SK-N-SH treated with all-trans-retinoic acid at 6 μM for 48 hours (cell line): ENCODE measurements around the gene B3GNT3.

Source experiments
- ATAC-seq: fragments of 200-7000 bp; cut with Tn5 transposase; 3 replicates; pipeline ENCODE4 v1.9.1; 2020; ENCODE audit warnings: mild to moderate bottlenecking, moderate library complexity
- ARNTL ChIP-seq: fragments of 450-650 bp; formaldehyde crosslinking; IDR thresholded peaks from 2 replicates; pipeline ENCODE4 v1.5.0; 2020; ENCODE audit warnings: low read depth, mild to moderate bottlenecking, moderate library complexity, borderline replicate concordance
- BACH2 ChIP-seq: fragments of 250-450 bp; sonication (Bioruptor Pico); IDR thresholded peaks from 2 replicates; pipeline ENCODE4 v1.9.0; 2021; ENCODE audit warnings: mild to moderate bottlenecking, borderline replicate concordance
- CSDC2 ChIP-seq: fragments of 250-450 bp; sonication (Bioruptor Pico); IDR thresholded peaks from 2 replicates; pipeline ENCODE4 v1.5.0; 2020; ENCODE audit warnings: mild to moderate bottlenecking, moderate library complexity
- ESRRG ChIP-seq: fragments of 250-450 bp; sonication (Bioruptor Pico); IDR thresholded peaks from 2 replicates; pipeline ENCODE4 v1.6.1; 2021; ENCODE audit warnings: mild to moderate bottlenecking
- GLIS3 ChIP-seq: fragments of 250-450 bp; sonication (Bioruptor Pico); IDR thresholded peaks from 2 replicates; pipeline ENCODE4 v1.5.0; 2020; ENCODE audit warnings: mild to moderate bottlenecking, moderate library complexity
- ISL1 ChIP-seq: fragments of 250-450 bp; sonication (Bioruptor Pico); IDR thresholded peaks from 2 replicates; pipeline ENCODE4 v2.1.2; 2022; ENCODE audit warnings: mild to moderate bottlenecking, moderate library complexity
- OSR1 ChIP-seq: fragments of 250-450 bp; sonication (Bioruptor Pico); IDR thresholded peaks from 2 replicates; pipeline ENCODE4 v1.8.0; 2022; ENCODE audit warnings: moderate library complexity, mild to moderate bottlenecking, inconsistent platforms
- PPARA ChIP-seq: fragments of 250-450 bp; sonication (Bioruptor Pico); IDR thresholded peaks from 2 replicates; pipeline ENCODE4 v1.5.0; 2020; ENCODE audit warnings: mild to moderate bottlenecking, borderline replicate concordance
- RARB ChIP-seq: fragments of 250-450 bp; sonication (Bioruptor Pico); IDR thresholded peaks from 2 replicates; pipeline ENCODE4 v1.8.0; 2021; ENCODE audit warnings: mild to moderate bottlenecking, moderate library complexity
- SNAI2 ChIP-seq: fragments of 250-450 bp; sonication (Bioruptor Pico); IDR thresholded peaks from 2 replicates; pipeline ENCODE4 v1.5.0; 2020; ENCODE audit warnings: mild to moderate bottlenecking, moderate library complexity
- TOX ChIP-seq: fragments of 250-450 bp; sonication (Bioruptor Pico); IDR thresholded peaks from 2 replicates; pipeline ENCODE4 v1.8.0; 2021; ENCODE audit warnings: mild to moderate bottlenecking, moderate library complexity, borderline replicate concordance
- ZC3H10 ChIP-seq: fragments of 250-450 bp; sonication (Bioruptor Pico); IDR thresholded peaks from 2 replicates; pipeline ENCODE4 v1.5.1; 2021; ENCODE audit warnings: mild to moderate bottlenecking, moderate library complexity
- ZFP3 ChIP-seq: fragments of 250-450 bp; sonication (Bioruptor Pico); IDR thresholded peaks from 2 replicates; pipeline ENCODE4 v1.5.0; 2020; ENCODE audit warnings: mild to moderate bottlenecking, moderate library complexity
- ZFP30 ChIP-seq: fragments of 450-650 bp; formaldehyde crosslinking; IDR thresholded peaks from 2 replicates; pipeline ENCODE4 v1.5.0; 2022; ENCODE audit warnings: mild to moderate bottlenecking, moderate library complexity
- ZNF565 ChIP-seq: fragments of 450-650 bp; formaldehyde crosslinking; conservative IDR thresholded peaks from 2 replicates; pipeline ENCODE4 v1.5.0; 2020; ENCODE audit warnings: low read depth, mild to moderate bottlenecking, moderate library complexity
- ZNF70 ChIP-seq: fragments of 450-650 bp; formaldehyde crosslinking; IDR thresholded peaks from 2 replicates; pipeline ENCODE4 v1.5.0; 2020; ENCODE audit warnings: mild to moderate bottlenecking, moderate library complexity
- ZNF8 ChIP-seq: fragments of 450-650 bp; formaldehyde crosslinking; IDR thresholded peaks from 2 replicates; pipeline ENCODE4 v1.5.0; 2020; ENCODE audit warnings: mild to moderate bottlenecking, moderate library complexity
- TF ChIP-seq, protein P1 (sequence below): fragments of 250-450 bp; sonication (Bioruptor Pico); IDR thresholded peaks from 2 replicates; pipeline ENCODE4 v1.5.1; 2020; ENCODE audit warnings: low read depth, mild to moderate bottlenecking, moderate library complexity
- TF ChIP-seq, protein P2 (sequence below): fragments of 250-450 bp; sonication (Bioruptor Pico); IDR thresholded peaks from 2 replicates; pipeline ENCODE4 v1.5.0; 2020; ENCODE audit warnings: mild to moderate bottlenecking, moderate library complexity
- TF ChIP-seq, protein P3 (sequence below): fragments of 250-450 bp; sonication (Bioruptor Pico); IDR thresholded peaks from 2 replicates; pipeline ENCODE4 v1.5.1; 2021; ENCODE audit warnings: mild to moderate bottlenecking, moderate library complexity
- TF ChIP-seq, protein P4 (sequence below): fragments of 250-450 bp; sonication (Bioruptor Pico); IDR thresholded peaks from 2 replicates; pipeline ENCODE4 v1.8.0; 2021; ENCODE audit warnings: low read depth, mild to moderate bottlenecking, moderate library complexity, borderline replicate concordance

B3GNT3 gene

DNA sequence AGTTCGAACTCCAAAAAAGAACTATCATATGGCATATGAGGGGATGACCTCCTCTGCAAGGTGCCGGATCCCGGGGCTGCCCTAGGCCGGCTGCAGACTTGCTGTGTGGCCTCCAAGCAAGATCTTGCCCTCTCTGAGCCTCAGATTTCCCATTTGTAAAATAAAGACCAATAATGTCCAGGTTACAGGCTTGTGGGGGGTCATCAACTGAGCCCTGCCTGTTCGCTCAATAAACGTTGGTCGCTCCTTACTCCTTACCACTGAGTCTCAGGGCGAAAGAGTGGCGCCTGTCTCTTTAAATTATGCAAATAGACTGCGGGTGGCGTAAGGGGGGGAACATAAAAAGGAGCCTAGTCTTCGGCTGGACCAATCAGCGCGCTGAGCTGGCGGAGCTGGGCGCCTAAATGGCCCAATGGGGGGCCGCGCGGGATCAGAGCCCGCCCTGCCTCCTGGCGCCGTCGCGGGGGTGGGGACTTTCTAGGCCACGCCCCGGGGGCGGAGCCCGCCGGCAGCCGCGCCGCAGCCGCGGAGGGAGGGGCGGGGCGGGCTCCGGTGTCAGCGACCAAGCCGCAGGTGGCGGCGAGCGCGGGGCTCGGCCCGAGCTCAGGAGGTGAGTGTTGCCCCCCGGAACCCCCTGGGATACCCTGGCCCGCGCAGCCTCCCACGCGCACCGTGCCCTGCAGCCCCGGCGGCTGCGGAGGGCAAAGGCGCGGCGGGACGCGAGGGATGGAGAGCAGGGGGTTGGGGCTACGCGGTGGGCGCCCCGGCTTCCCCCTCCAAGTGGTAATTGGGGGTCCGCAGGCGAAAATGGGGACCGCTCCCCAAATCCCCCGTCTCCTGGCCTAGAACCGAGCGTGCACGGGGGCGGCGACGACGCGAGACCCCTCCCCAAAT lies 47.5 kb upstream of the B3GNT3 start (continued):
- TF ChIP-seq ARNTL, result no peak
- TF ChIP-seq, protein P1, sequence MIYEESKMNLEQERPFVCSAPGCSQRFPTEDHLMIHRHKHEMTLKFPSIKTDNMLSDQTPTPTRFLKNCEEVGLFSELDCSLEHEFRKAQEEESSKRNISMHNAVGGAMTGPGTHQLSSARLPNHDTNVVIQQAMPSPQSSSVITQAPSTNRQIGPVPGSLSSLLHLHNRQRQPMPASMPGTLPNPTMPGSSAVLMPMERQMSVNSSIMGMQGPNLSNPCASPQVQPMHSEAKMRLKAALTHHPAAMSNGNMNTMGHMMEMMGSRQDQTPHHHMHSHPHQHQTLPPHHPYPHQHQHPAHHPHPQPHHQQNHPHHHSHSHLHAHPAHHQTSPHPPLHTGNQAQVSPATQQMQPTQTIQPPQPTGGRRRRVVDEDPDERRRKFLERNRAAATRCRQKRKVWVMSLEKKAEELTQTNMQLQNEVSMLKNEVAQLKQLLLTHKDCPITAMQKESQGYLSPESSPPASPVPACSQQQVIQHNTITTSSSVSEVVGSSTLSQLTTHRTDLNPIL (CRISPR knock-in tag), result no peak
- TF ChIP-seq, all 23 proteins: peak for 0

DNA sequence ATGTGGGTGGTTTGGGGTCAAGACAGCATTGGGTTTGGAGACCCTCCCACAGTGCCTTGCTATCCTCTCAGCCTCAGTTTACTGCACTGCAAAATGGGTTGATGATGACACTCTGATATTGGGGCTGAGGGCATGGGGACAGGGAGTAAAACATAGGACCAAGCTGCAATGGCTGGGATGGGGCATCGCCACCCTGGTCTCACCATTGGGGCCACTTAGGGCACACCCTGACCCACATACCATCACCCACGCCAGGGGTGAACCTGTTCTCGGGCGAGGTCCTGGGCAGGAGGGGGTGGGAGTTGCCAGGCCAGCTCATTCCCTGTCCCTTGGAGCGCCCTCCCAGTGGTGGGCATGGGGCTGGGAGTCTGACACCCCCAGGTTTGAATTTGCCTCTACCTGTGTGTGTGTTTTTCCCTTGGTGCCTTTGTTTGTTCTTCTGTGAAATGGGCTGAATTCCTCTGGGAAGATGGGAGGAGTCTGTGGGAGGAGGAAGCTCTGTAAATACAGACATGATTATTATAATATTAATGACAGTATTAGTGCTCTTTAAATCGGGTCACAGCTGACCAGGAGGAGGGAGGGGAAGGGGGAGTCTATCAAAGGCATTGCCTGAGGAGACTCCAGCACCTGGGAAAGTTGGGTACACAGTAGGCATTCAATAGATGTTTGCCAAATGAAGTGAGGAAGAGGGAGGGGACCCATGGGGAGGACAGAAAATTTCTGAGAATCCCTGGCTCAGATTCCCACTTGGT lies 45.9 kb upstream of the B3GNT3 start:
- ATAC-seq, result no peak
- no peak for TF ChIP-seq ZC3H10 (CRISPR knock-in tag)
- no peak for TF ChIP-seq CSDC2
- TF ChIP-seq BACH2, result no peak
- no peak for TF ChIP-seq ZFP30 (CRISPR knock-in tag)

DNA sequence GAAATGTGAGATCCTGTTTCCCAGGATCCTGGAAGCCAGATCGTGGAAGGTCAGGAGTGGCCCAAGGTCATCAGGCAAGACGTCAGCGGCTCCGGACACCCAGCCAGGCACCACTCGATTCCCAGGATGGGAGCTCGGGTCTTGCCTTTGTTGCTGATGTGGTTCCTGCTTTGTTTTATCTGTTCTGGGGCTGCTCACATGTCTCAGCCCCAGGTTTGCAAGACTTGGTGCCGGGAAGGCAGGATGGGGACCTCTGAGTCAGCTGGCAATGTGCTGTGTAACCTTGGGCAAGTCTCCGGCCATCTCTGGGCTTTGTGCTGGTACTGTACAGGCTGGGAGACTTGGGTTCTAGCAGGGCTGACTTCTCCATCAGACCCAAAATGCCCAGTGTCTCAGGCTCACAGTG lies 45.0 kb upstream of the B3GNT3 start:
- TF ChIP-seq, protein P2, sequence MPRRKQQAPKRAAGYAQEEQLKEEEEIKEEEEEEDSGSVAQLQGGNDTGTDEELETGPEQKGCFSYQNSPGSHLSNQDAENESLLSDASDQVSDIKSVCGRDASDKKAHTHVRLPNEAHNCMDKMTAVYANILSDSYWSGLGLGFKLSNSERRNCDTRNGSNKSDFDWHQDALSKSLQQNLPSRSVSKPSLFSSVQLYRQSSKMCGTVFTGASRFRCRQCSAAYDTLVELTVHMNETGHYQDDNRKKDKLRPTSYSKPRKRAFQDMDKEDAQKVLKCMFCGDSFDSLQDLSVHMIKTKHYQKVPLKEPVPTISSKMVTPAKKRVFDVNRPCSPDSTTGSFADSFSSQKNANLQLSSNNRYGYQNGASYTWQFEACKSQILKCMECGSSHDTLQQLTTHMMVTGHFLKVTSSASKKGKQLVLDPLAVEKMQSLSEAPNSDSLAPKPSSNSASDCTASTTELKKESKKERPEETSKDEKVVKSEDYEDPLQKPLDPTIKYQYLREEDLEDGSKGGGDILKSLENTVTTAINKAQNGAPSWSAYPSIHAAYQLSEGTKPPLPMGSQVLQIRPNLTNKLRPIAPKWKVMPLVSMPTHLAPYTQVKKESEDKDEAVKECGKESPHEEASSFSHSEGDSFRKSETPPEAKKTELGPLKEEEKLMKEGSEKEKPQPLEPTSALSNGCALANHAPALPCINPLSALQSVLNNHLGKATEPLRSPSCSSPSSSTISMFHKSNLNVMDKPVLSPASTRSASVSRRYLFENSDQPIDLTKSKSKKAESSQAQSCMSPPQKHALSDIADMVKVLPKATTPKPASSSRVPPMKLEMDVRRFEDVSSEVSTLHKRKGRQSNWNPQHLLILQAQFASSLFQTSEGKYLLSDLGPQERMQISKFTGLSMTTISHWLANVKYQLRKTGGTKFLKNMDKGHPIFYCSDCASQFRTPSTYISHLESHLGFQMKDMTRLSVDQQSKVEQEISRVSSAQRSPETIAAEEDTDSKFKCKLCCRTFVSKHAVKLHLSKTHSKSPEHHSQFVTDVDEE, result no peak
- TF ChIP-seq ZNF70 (CRISPR knock-in tag) (no peak), ESRRG (CRISPR knock-in tag) (no peak), ZNF8 (CRISPR knock-in tag) (no peak), RARB (CRISPR knock-in tag) (no peak), CSDC2 (no peak), ISL1 (CRISPR knock-in tag) (no peak), BACH2 (no peak), GLIS3 (CRISPR knock-in tag) (no peak), ZFP3 (CRISPR knock-in tag) (no peak), OSR1 (CRISPR knock-in tag) (no peak), ZFP30 (CRISPR knock-in tag) (no peak), PPARA (CRISPR knock-in tag) (no peak)
- TF ChIP-seq, protein P3, sequence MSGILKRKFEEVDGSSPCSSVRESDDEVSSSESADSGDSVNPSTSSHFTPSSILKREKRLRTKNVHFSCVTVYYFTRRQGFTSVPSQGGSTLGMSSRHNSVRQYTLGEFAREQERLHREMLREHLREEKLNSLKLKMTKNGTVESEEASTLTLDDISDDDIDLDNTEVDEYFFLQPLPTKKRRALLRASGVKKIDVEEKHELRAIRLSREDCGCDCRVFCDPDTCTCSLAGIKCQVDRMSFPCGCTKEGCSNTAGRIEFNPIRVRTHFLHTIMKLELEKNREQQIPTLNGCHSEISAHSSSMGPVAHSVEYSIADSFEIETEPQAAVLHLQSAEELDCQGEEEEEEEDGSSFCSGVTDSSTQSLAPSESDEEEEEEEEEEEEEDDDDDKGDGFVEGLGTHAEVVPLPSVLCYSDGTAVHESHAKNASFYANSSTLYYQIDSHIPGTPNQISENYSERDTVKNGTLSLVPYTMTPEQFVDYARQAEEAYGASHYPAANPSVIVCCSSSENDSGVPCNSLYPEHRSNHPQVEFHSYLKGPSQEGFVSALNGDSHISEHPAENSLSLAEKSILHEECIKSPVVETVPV (CRISPR knock-in tag), result no peak
- TF ChIP-seq, protein P4, sequence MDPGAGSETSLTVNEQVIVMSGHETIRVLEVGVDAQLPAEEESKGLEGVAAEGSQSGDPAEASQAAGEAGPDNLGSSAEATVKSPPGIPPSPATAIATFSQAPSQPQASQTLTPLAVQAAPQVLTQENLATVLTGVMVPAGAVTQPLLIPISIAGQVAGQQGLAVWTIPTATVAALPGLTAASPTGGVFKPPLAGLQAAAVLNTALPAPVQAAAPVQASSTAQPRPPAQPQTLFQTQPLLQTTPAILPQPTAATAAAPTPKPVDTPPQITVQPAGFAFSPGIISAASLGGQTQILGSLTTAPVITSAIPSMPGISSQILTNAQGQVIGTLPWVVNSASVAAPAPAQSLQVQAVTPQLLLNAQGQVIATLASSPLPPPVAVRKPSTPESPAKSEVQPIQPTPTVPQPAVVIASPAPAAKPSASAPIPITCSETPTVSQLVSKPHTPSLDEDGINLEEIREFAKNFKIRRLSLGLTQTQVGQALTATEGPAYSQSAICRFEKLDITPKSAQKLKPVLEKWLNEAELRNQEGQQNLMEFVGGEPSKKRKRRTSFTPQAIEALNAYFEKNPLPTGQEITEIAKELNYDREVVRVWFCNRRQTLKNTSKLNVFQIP (CRISPR knock-in tag), result no peak
- no peak for ATAC-seq

DNA sequence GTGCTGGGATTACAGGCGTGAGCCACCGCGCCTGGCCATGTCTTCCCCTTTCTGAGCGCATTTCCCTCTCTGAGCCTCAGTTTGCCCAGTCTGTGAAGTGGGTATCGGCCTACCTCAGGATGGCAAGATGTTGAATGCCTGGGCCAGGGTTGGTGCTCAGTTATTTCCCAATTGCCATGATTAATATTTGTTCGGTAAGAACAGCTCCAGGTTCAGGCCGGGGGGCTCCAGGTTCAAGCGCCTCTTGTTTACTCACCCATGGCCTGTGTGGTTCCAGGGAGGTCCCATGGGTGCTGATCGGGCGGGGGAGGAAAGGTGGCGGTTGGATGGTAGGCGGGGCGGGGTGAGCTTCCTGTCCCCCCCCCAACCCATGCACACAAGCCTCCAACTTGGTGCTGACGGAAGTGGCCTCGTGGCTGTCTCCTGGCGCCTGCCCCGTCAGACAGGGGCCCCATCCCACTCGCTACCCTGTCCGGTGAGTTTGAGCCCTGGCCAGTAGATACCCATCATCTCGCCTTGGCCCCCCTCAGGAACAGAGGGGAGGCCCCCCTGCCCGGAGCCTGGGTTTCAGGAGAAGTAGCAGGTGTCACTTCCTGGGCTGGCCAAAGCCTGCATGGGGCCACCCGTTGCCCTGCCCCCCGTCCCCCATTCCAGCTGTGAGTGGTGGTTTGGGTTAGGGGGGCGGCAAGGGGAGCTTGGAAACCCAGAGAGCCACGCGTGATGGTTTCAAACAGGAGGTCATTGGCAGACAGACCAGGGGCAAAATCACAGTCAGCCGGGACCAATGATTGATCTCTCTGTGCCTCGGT lies 43.6 kb upstream of the B3GNT3 start, which contains the start of gene FCHO1:
FCHO1 (plus strand) TSS at position 375 of the 809 bp plus-strand sequence. CDS start 3,688 bp downstream, outside the sequence.
- no peak for ATAC-seq
- TF ChIP-seq SNAI2 (no peak), RARB (CRISPR knock-in tag) (no peak), ZNF8 (CRISPR knock-in tag) (no peak), ZNF565 (CRISPR knock-in tag) (no peak), ZFP30 (CRISPR knock-in tag) (no peak), TOX (CRISPR knock-in tag) (no peak), OSR1 (CRISPR knock-in tag) (no peak), ARNTL (no peak)
- TF ChIP-seq, protein P3 (CRISPR knock-in tag), result no peak
- TF ChIP-seq, protein P2, result no peak
